HG03025 (cell line): Measurements from ENCODE around the gene HSD3B2.
"Not testable (repeated sequence)": the region's sequence is repeated elsewhere in the genome, so short reads cannot be mapped to it uniquely, and the experiment has no call there.

Experiments
- ATAC-seq: cut with Tn5 transposase; IDR thresholded peaks from one replicate; pipeline ENCODE4 v1.9.1; 2021; ENCODE audit warnings: mild to moderate bottlenecking, moderate library complexity; ENCODE audit not compliant: unreplicated experiment, low FRiP score

HSD3B2 gene

GRCh38 chr1:119414950-119415349, at the start of gene HSD3B2:
Gene HSD3B2 (plus strand): TSS chr1:119415150. CDS start chr1:119415420, 270 bp downstream.
- ATAC-seq, result no peak

GRCh38 chr1:119366424-119366823, 48.5 kb upstream of the HSD3B2 start:
- ATAC-seq, result no peak

GRCh38 chr1:119367432-119368124, 47.4 kb upstream of the HSD3B2 start:
- ATAC-seq, result no peak

GRCh38 chr1:119368554-119368953, 46.4 kb upstream of the HSD3B2 start, which contains the start of gene HAO2:
Gene HAO2 (plus strand): TSS chr1:119368785. CDS start chr1:119381086, 12,301 bp downstream.
- ATAC-seq, result no peak

- no peak for ATAC-seq
Measured at GRCh38 chr1:119370748-119371147, 44.2 kb upstream of the HSD3B2 start.

GRCh38 chr1:119371815-119372214, 43.1 kb upstream of the HSD3B2 start:
- ATAC-seq, result no peak

GRCh38 chr1:119372503-119373086, 42.4 kb upstream of the HSD3B2 start:
- peak; percentile 67 for ATAC-seq

- no peak for ATAC-seq
Measured at GRCh38 chr1:119373465-119373864, 41.5 kb upstream of the HSD3B2 start.

- no peak for ATAC-seq
Measured at GRCh38 chr1:119374208-119374874, 40.6 kb upstream of the HSD3B2 start.

GRCh38 chr1:119375366-119375765, 39.6 kb upstream of the HSD3B2 start:
- ATAC-seq, result no peak

GRCh38 chr1:119376594-119376993, 38.4 kb upstream of the HSD3B2 start:
- ATAC-seq, result no peak

- ATAC-seq, result not testable (repeated sequence)
Measured at GRCh38 chr1:119377594-119377993, 37.4 kb upstream of the HSD3B2 start.

GRCh38 chr1:119379117-119379516, 35.8 kb upstream of the HSD3B2 start:
- no peak for ATAC-seq

- no peak for ATAC-seq
Measured at GRCh38 chr1:119380304-119380703, 34.6 kb upstream of the HSD3B2 start.

- no peak for ATAC-seq
Measured at GRCh38 chr1:119380983-119381662, 33.8 kb upstream of the HSD3B2 start.

- ATAC-seq, result no peak
Measured at GRCh38 chr1:119384591-119384990, 30.4 kb upstream of the HSD3B2 start.

- no peak for ATAC-seq
Measured at GRCh38 chr1:119385650-119386049, 29.3 kb upstream of the HSD3B2 start.

GRCh38 chr1:119387858-119388257, 27.1 kb upstream of the HSD3B2 start:
- no peak for ATAC-seq

GRCh38 chr1:119388450-119388849, 26.5 kb upstream of the HSD3B2 start:
- ATAC-seq, result no peak

GRCh38 chr1:119390526-119390925, 24.4 kb upstream of the HSD3B2 start:
- ATAC-seq, result no peak

GRCh38 chr1:119391749-119392148, 23.2 kb upstream of the HSD3B2 start:
- no peak for ATAC-seq
